CD4-positive, alpha-beta T cell treated with Interleukin-4 for 4 hours (primary cell): ENCODE measurements around the gene LMTK3.
"Not testable (repeated sequence)": the region's sequence is repeated elsewhere in the genome, so short reads cannot be mapped to it uniquely, and the experiment has no call there.

Experiments
- DNase-seq: peaks from one replicate; pipeline ENCODE4 v3.0.0-alpha.2; 2020

Gene LMTK3

DNA sequence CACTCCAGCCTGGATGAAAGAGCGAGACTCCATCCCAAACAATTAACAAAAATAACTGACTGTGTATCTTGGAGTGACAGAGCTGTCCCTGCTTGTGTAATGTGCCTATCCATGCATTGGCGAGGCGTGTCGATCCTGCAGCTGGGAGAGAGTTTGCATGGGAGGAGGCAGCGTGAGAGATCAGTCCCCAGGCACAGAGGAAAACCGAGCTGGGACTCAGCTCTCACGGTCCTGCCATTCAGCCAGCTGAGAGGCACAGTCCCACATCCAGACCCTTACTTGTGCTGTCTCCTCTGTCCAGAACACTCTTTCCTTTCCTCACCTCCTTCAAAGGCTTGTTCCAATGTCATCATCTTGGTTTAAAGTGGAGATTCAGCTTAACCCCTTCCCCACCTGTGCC is 28.5 kb upstream of the LMTK3 start:
- DNase-seq, result no peak

GRCh38 chr19:48539503-48540096 is 28.0 kb upstream of the LMTK3 start:
- no peak for DNase-seq

DNA sequence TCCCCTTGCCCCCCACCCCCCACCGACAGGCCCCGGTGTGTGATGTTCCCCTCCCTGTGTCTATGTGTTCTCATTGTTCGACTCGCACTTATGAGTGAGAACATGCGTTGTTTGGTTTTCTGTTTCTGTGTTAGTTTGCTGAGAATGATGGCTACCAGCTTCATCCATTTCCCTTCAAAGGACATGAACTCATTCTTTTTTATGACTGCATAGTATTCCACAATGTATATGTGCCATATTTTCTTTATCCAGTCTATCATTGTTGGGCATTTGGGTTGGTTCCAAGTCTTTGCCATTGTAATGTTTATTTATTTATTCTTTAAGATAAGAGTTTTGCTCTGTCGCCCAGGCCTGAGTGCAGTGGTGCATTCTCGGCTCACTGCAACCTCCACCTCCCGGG is 26.4 kb upstream of the LMTK3 start:
- not testable (repeated sequence) for DNase-seq

GRCh38 chr19:48537541-48537940 is 25.9 kb upstream of the LMTK3 start:
- no peak for DNase-seq

GRCh38 chr19:48533770-48534169 is 22.1 kb upstream of the LMTK3 start:
- no peak for DNase-seq

DNA sequence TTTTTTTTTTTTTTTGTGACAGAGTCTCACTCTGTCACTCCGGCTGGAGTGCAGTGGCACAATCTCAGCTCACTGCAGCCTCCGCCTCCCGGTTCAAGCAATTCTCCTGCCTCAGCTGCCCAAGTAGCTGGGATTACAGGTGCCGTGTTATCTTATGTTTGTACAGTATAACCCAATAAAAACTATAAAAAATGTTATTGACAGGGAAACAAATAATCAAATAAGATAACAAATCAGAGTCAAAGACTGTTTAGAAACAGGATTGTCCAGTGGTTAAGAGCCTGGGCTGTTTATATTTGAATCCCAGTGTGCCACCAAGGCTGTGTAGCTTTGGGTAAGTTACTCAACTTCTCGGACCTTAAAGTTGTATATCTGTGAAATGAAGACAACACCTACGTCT is 19.1 kb upstream of the LMTK3 start:
- DNase-seq, result no peak

GRCh38 chr19:48530066-48530720 is 18.6 kb upstream of the LMTK3 start:
- no peak for DNase-seq

DNA sequence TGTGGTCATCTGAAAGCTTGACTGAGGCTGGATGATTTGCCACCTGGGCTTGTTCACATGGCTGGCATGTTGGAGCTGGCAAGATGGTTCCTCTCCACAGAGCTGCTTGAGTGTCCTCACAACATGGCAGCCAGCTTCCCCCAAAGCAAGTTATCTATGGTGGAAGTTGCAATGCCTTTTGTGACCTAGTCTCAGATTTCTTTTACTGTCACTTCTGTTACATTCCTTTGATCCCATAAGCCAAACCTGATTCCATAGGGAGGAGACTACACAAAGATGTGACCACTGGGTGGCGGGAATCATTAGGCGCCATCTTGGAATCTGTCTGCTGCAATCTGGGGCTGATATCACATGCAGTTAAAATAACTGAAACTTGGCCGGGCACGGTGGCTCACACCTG is 17.5 kb upstream of the LMTK3 start:
- DNase-seq, result no peak

- DNase-seq, result no peak
Measured at GRCh38 chr19:48524732-48525131, 13.1 kb upstream of the LMTK3 start.

DNA sequence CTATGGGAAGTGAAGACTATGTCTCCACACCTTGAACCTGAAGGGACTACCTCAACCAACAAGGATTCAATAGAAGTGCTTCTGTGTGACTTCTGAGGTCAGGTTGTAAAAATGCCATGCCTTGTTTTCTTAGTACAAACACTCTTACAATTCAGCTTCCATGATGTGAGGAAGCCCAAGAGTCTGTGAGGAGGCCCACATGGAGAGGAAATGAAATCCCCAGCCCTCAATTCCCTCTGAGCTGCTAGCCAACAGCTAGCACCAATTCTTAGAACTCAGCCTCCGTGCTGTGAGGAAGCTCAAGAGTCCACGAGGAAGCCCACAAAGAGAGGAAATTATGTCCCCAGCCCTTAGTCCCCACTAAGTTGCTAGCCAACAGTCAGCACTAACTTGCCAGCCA is 12.6 kb upstream of the LMTK3 start:
- no peak for DNase-seq

GRCh38 chr19:48520134-48520533 is 8.5 kb upstream of the LMTK3 start:
- no peak for DNase-seq

DNA sequence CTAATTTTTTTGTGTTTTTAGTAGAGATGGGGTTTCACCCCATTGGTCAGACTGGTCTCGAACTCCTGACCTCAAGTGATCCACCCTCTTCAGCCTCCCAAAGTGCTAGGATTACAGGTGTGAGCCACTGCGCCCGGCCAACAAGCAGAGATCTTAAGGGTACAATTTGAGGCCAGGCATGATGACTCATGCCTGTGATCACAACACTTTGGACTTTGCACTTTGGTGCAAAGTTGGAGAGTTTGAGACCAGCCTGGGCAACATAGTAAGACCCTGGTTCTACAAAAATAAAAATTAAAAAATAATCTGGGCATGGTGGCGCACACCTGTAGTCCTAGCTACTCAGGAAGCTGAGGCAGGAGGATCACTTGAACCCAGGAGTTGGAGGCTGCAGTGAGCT is 7.8 kb upstream of the LMTK3 start:
- DNase-seq, result not testable (repeated sequence)

DNA sequence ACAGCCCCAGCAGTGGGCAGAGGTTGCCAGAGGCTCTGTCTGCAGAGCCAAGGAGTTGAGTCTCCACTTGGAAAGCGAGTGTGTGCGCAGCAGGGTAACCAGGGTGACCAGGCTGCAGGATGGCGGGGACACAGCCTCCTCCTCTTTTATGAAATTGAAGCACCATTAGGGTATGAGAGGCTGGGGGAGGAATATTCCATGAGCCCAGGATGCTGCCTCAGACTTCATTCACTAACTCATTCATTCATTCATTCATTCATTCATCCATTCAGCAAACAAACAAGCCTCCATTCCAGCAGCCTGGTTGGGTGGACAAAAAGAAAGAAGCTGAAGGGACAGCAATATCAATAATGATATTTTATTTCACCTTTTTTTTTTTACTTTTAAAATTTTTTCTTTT is 6.6 kb upstream of the LMTK3 start:
- DNase-seq, result no peak

- DNase-seq, result no peak
Measured at GRCh38 chr19:48516536-48516935, 4.9 kb upstream of the LMTK3 start.

GRCh38 chr19:48514123-48514458 is 2.5 kb upstream of the LMTK3 start:
- DNase-seq, result no peak

- peak; percentile 77 for DNase-seq
Measured at GRCh38 chr19:48513289-48514122, 1.9 kb upstream of the LMTK3 start.

DNA sequence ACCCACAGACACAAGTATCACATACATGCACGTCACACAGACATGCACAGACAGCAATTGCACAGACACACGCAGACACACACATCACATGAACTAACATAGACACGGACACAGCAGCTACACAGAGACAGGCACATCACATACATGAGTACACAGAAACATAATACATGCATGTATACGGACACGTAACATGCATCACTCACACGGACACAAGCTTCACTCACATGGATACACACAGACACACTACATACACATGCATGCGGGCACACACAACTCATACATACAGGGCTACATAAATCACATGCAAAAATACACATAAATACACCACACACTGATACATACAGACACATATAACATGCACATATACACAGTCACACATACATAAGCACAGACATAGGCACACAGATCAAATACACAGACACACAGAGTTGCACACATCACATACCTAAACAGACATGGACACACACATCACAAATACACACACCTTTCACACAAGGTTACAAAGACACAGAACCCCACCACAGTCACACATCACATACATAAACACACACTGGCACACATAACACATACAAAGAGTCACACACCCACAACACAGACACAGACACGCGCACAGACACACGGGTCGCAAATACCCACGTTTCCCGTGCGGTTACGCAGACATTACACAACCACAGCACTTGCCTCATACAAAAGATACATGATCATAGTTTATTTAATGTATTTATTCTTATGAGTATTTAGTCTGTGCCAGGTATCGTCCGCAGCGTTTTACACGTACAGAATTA is 1.1 kb upstream of the LMTK3 start:
- peak; percentile 15 for DNase-seq

- DNase-seq, result no peak
Measured at GRCh38 chr19:48511321-48511731, 309 bp downstream of the LMTK3 start.

DNA sequence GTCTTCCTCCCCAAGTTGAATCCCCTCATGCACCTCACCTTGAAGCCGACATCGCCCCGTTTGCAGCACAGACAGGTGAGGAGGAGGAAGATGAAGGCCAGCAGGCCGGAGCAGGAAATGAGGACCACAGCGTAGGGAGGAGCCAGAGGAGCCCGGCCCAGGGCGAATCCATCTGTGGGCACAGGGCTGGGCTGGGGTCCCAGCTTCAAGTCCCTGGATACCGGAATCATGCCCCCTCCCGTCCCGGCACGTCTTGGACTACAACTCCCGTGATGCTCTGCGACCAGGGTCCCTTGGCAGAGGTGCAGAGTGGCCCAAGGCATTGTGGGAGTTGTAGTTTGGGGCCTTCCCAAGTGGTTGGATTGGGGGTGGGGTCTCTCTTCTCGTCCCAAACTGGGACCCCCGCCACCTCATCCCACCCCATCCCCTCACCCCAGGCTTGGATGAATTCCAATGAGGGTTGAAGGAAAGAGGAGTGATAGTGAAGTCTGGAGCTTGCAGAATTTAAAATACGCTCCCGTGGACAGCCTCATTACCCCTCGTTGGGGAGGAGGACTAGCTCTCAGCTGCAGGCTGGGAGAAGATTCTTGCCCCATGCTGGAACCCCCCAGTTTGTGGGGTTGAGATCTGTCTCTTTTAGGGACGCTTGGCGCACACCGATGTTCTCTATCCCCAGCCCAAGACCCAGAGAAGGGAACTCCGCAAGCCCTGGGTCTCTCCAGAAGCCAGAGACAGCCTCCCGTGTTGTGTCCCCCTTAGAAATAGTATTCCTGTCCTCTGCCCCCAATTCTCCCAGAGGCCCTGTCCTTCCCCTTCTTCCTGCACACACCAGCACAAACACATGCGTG is 990 bp downstream of the LMTK3 start:
- peak; percentile 62 for DNase-seq

DNA sequence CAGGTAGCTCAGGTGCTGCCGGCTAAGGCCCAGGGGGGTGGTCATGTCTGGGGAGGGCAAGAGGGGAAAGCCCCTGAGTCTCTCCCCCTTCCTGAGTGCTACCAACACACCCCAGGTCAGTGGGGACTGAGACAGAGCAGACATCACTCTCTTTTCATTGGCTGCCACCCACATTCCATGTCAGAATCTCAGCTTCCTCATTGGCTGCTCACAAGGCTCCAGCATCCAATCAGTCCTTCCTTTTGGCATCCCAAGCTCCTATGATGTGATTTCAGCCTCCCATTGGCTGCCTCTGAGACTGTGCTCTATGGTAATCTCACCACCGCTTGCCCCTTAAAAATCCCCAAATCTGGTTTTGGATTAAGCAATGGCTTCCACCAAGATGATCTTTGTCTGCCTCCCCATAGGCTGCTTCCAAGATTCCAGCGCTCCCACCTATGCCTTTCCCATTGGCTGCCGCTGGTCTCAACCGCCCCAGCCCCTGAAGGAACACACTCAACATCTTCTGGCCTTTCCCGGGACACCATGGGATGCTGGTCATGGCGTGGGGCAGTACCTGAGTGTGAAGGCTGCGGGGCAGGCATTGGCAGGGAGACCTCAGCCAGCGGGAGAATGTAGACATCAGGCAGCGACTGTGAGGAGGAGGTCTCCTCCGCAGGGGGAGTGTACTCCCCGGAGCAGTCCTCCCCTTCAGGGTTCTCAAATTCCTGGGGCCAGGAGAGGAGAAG is 2.0 kb downstream of the LMTK3 start:
- no peak for DNase-seq

- no peak for DNase-seq
Measured at GRCh38 chr19:48508729-48509411, 2.8 kb downstream of the LMTK3 start.
